Testis (tissue), 3 donors: ENCODE measurements around the gene CCS. TPM values are rescaled to one million over a fixed set of nuclear protein-coding genes. Genes with fewer than 3 reads are reported as not detected.

ENCODE experiments used
- DNase-seq: peaks from one replicate; pipeline ENCODE4 v3.0.0-alpha.2; 2019
- H3K27ac ChIP-seq, 2 donors: fragments of 200-600 bp; sonication (generic); one replicate each; pipeline ENCODE4 v1.5.1; 2019
- H3K27me3 ChIP-seq: fragments of 200-600 bp; sonication (generic); one replicate; pipeline ENCODE4 v1.5.1; 2019
- H3K36me3 ChIP-seq: fragments of 200-600 bp; sonication (generic); one replicate; pipeline ENCODE4 v1.5.1; 2017; ENCODE audit warnings: low read depth; ENCODE audit errors: missing control alignments
- H3K4me1 ChIP-seq: fragments of 200-600 bp; sonication (generic); one replicate; pipeline ENCODE4 v1.5.1; 2019
- H3K4me3 ChIP-seq, 2 donors: fragments of 200-600 bp; sonication (generic); one replicate each; pipeline ENCODE4 v1.5.1; 2017 to 2019
- H3K9me3 ChIP-seq: fragments of 200-600 bp; sonication (generic); one replicate; pipeline ENCODE4 v1.5.1; 2017
- CTCF ChIP-seq, 3 experiments: fragments of 450-650 bp in 2 of 3; fragments of 200-600 bp in 1 of 3; sonication (generic) in 1 of 3; IDR thresholded peaks; one replicate each; pipeline ENCODE4 v1.5.1; 2016 to 2019; ENCODE audit warnings: antibody characterized with exemption in 3 of 3, mild to moderate bottlenecking in 2 of 3, moderate library complexity in 1 of 3
- POLR2A ChIP-seq: fragments of 450-650 bp; IDR thresholded peaks from one replicate; pipeline ENCODE4 v1.6.1; 2017; ENCODE audit warnings: antibody characterized with exemption, mild to moderate bottlenecking, moderate library complexity
- WGBS, 2 donors: methylation state at CpG; one replicate each; pipeline ENCODE4 v1.1.5; 2018; 5-methylcytosine and 5-hydroxymethylcytosine counted together
- intact Hi-C: fragments of 100-400 bp; cut with DNase I; formaldehyde crosslinking; loops from one replicate; pipeline ENCODE4 v1.15.1; 2023; ENCODE audit warnings: low total_unique reads
- polyA plus RNA-seq: library from polyadenylated mRNA; stranded (reverse); fragments of 350-450 nt; fragmentation: Illumina TruSeq; extraction: RNeasy Lipid Tissue Mini Kit (QIAGEN cat#74804); gene quantifications from one replicate; pipeline ENCODE4 v1.2.3, GENCODE V29; 2014; ENCODE audit warnings: low read depth, low replicate concordance; ENCODE audit not compliant: insufficient read depth
- total RNA-seq, 2 donors: library from RNA; depleted of rRNA; stranded (reverse); fragments of >200 nt; gene quantifications; one replicate each; pipeline ENCODE4 v1.2.3, GENCODE V29; 2016

CCS gene
- total and polyA plus RNA-seq, 3 donors from 2014 or later: 67.5 to 83.2 (median 70.7) TPM

- no peak for DNase-seq
- peaks cover 7% of the 10 kb centered on the region for H3K4me1 ChIP-seq
- intact Hi-C loops: no loop called here
- H3K27ac ChIP-seq: no peak overlapping the region
- 75 to 80% methylated on average over 1 to 14 of the region's 14 CpGs for WGBS, 2 donors
- H3K4me3 ChIP-seq: no peak overlapping the region
- no peaks in the 10 kb centered on the region for H3K9me3 ChIP-seq
- H3K36me3 ChIP-seq: no peaks in the 10 kb centered on the region
- H3K27me3 ChIP-seq: no peaks in the 10 kb centered on the region
- TF ChIP-seq POLR2A (no peak), CTCF (IDR thresholded peaks at IDR 0.05) (no peak)
Measured at GRCh38 chr11:66561178-66561974, 31.6 kb upstream of the CCS start.

- Histone ChIP-seq H3K4me1 (peaks cover 7% of the 10 kb centered on the region), H3K36me3 (no peaks in the 10 kb centered on the region), H3K27ac (no peak overlapping the region), H3K27me3 (no peaks in the 10 kb centered on the region), H3K9me3 (no peaks in the 10 kb centered on the region), H3K4me3 (no peak overlapping the region)
- no peak for TF ChIP-seq CTCF (IDR thresholded peaks at IDR 0.05)
- no peak for DNase-seq
- WGBS, 2 donors: 90% methylated on average over 9 of the region's 9 CpGs; no CpG with 5 or more reads in 1 of the 2 donors
- intact Hi-C loops: no loop called here
Measured at GRCh38 chr11:66561975-66562248, 31.1 kb upstream of the CCS start.

- TF ChIP-seq POLR2A (no peak), CTCF (IDR thresholded peaks at IDR 0.05) (no peak)
- H3K4me1 ChIP-seq: peaks cover 7% of the 10 kb centered on the region
- no peaks in the 10 kb centered on the region for H3K36me3 ChIP-seq
- no peaks in the 10 kb centered on the region for H3K27me3 ChIP-seq
- H3K4me3 ChIP-seq: no peak overlapping the region
- no peak overlapping the region for H3K27ac ChIP-seq
- no peak for DNase-seq
- H3K9me3 ChIP-seq: no peaks in the 10 kb centered on the region
- intact Hi-C loops: no loop called here
- WGBS, 2 donors: 67 to 82% methylated on average over 1 to 2 of the region's 2 CpGs
Measured at GRCh38 chr11:66562275-66562674, 30.7 kb upstream of the CCS start.

- Histone ChIP-seq H3K27ac (no peak overlapping the region), H3K9me3 (no peaks in the 10 kb centered on the region), H3K4me3 (no peak overlapping the region), H3K27me3 (no peaks in the 10 kb centered on the region), H3K4me1 (peaks cover 7% of the 10 kb centered on the region), H3K36me3 (no peaks in the 10 kb centered on the region)
- 91% methylated on average over 17 to 20 of the region's 20 CpGs for WGBS, 2 donors
- TF ChIP-seq CTCF (IDR thresholded peaks at IDR 0.05) (no peak), POLR2A (no peak)
- DNase-seq: no peak
- intact Hi-C loops: no loop called here
Measured at GRCh38 chr11:66562907-66563583, 29.9 kb upstream of the CCS start.
